K562 (cell line): ENCODE data around the gene PIK3AP1. TPM values are rescaled to one million over a fixed set of nuclear protein-coding genes. Genes with fewer than 3 reads are reported as not detected.
"Not testable (repeated sequence)": the region's sequence is repeated elsewhere in the genome, so short reads cannot be mapped to it uniquely, and the experiment has no call there.

Source experiments
- ATAC-seq: fragments of 200-7000 bp; cut with Tn5 transposase; 3 replicates; pipeline ENCODE4 v1.9.1; 2020; ENCODE audit warnings: moderate library complexity
- BruUV-seq: library from RNA; stranded (reverse); fragments of 400-500 nt; replicated peaks from 2 replicates; lab custom pipeline; 2021; lab: Mats Ljungman, UMichigan
- CTCF ChIA-PET: fragments of 300-600 bp; formaldehyde crosslinking; extraction: SDS; loops from one replicate; lab custom pipeline; 2021; ENCODE audit warnings: low intra/inter-chr PET ratio; lab: Yijun Ruan, JAX
- POLR2A ChIA-PET: fragments of 300-600, 350-650 bp; sonication (Branson Sonifier 250); formaldehyde crosslinking; extraction: SDS; loops from one replicate; lab custom pipeline; 2021; ENCODE audit warnings: antibody characterized with exemption, inconsistent platforms; lab: Yijun Ruan, JAX
- DNase-seq, 4 experiments: peaks; one replicate each; pipeline versions ENCODE4 v3.0.0 to v3.0.0-alpha.2; 2011 to 2018; ENCODE audit warnings: low spot score in 3 of 4, mixed read lengths in 3 of 4; ENCODE audit errors: extremely low read depth in 1 of 4
- FAIRE-seq: peaks from 2 replicates; lab custom pipeline; 2011; peaks lifted over from hg19 to GRCh38; lab: Jason Lieb, UNC
- H2AFZ ChIP-seq: 2 replicates; pipeline ENCODE4 v1.6.0; 2011; ENCODE audit warnings: low read depth, low read length, control low read depth, inconsistent platforms
- H3K27ac ChIP-seq: fragments of 200-600 bp; 3 replicates; pipeline ENCODE4 v1.8.0; 2011; ENCODE audit warnings: low read depth, mild to moderate bottlenecking, control low read depth, inconsistent platforms, low read length, moderate library complexity, mixed read lengths; ENCODE audit errors: extremely low read depth
- H3K27me3 ChIP-seq, 2 experiments: fragments of 300-600 bp in 1 of 2; 2 replicates in 1 of 2; 3 replicates in 1 of 2; pipeline versions ENCODE4 v1.6.0 to v1.8.0; 2011; ENCODE audit warnings: inconsistent platforms in 2 of 2, low read length in 2 of 2, mild to moderate bottlenecking in 1 of 2, mixed read lengths in 1 of 2, moderate library complexity in 1 of 2; ENCODE audit not compliant: control insufficient read depth in 2 of 2, insufficient read depth in 2 of 2
- H3K36me3 ChIP-seq: fragments of 300-600 bp; 3 replicates; pipeline ENCODE4 v1.8.0; 2011; ENCODE audit warnings: mild to moderate bottlenecking, low read length, inconsistent platforms; ENCODE audit not compliant: control insufficient read depth, insufficient read depth
- H3K4me1 ChIP-seq, 2 experiments: fragments of 200-600 bp in 1 of 2; replicated peaks in 1 of 2; 2 replicates in 1 of 2; 3 replicates in 1 of 2; pipeline versions ENCODE4 v1.5.1 to v1.8.0; 2011; ENCODE audit warnings: inconsistent platforms in 2 of 2, low read length in 2 of 2, mild to moderate bottlenecking in 1 of 2, mixed read lengths in 1 of 2, moderate library complexity in 1 of 2; ENCODE audit not compliant: control insufficient read depth in 2 of 2, insufficient read depth in 2 of 2
- H3K4me2 ChIP-seq: 2 replicates; pipeline ENCODE4 v1.6.1; 2011; ENCODE audit warnings: low read length, control low read depth, inconsistent platforms, mixed read lengths; ENCODE audit not compliant: insufficient read depth
- H3K4me3 ChIP-seq: fragments of 200-600 bp; sonication (generic), shearing (Covaris generic); 2 replicates; pipeline ENCODE4 v1.5.1; 2016; ENCODE audit warnings: control low read depth, inconsistent platforms
- H3K79me2 ChIP-seq: fragments of 200-600 bp; 3 replicates; pipeline ENCODE4 v1.8.0; 2011; ENCODE audit warnings: low read length, inconsistent platforms; ENCODE audit not compliant: control insufficient read depth, insufficient read depth
- H3K9ac ChIP-seq, 2 experiments: 2 replicates each; pipeline versions ENCODE4 v1.6.0 to v1.6.1; 2011; ENCODE audit warnings: low read depth in 2 of 2, low read length in 2 of 2, control low read depth in 1 of 2, inconsistent platforms in 1 of 2, mild to moderate bottlenecking in 1 of 2, mixed read lengths in 1 of 2; ENCODE audit not compliant: insufficient read depth in 1 of 2
- H3K9me1 ChIP-seq: one replicate; pipeline ENCODE4 v1.6.0; 2011; ENCODE audit warnings: inconsistent platforms, mild to moderate bottlenecking, low read length, moderate library complexity; ENCODE audit not compliant: control insufficient read depth, insufficient read depth
- H3K9me3 ChIP-seq: replicated peaks from 2 replicates; pipeline ENCODE4 v1.5.1; 2011; ENCODE audit warnings: low read depth, low read length, inconsistent platforms; ENCODE audit not compliant: control insufficient read depth, insufficient read depth
- H4K20me1 ChIP-seq: replicated peaks from 2 replicates; pipeline ENCODE4 v1.6.1; 2011; ENCODE audit warnings: low read length, inconsistent platforms, mixed read lengths; ENCODE audit not compliant: control insufficient read depth, insufficient read depth
- ATF3 ChIP-seq, 2 experiments: fragments of 450-650 bp in 1 of 2; sonication (generic) in 1 of 2; formaldehyde crosslinking in 1 of 2; IDR thresholded peaks in 1 of 2; conservative IDR thresholded peaks in 1 of 2; 2 replicates each; pipeline versions ENCODE4 v1.6.1 to v1.8.1; 2016 to 2023; ENCODE audit warnings: mild to moderate bottlenecking in 2 of 2, moderate library complexity in 2 of 2, inconsistent platforms in 1 of 2, missing genetic modification reagents in 1 of 2
- WGBS: fragments of 100-300 bp; shearing (Covaris generic); methylation state at CpG from one replicate; pipeline ENCODE4 v1.1.6; 2016; ENCODE audit warnings: low coverage, mixed read lengths; ENCODE audit not compliant: insufficient coverage; ENCODE audit errors: missing lambda C conversion rate; 5-methylcytosine and 5-hydroxymethylcytosine counted together
- in situ Hi-C: fragments of 300-500 bp; cut with MboI; formaldehyde crosslinking; loops from 4 replicates; pipeline ENCODE4 v1.15.0; 2018; ENCODE audit warnings: inconsistent platforms, mixed read lengths
- intact Hi-C: fragments of 100-400 bp; cut with micrococcal nuclease; formaldehyde crosslinking; loops from 2 replicates; pipeline ENCODE4 v1.14.2; 2022
- polyA plus RNA-seq, 8 experiments: library from polyadenylated mRNA; depleted of rRNA in 4 of 8; stranded (reverse) in 5 of 8; unstranded in 3 of 8; fragments of >200 nt; fragmentation: Nextera tagmentation in 2 of 8; fragmentation: Illumina TruSeq in 1 of 8; extraction: Ambion mirVana in 2 of 8; extraction: Trizol in 1 of 8; gene quantifications; 2 replicates each; pipeline versions ENCODE4 v1.2.1 to v1.2.3, GENCODE V29; 2011 to 2014; ENCODE audit warnings: inconsistent platforms in 1 of 8, missing spikeins in 1 of 8
- total RNA-seq, 7 experiments: library from RNA; depleted of rRNA in 6 of 7; stranded (reverse); fragments of >200 nt in 6 of 7; fragmentation: Illumina TruSeq in 2 of 7; extraction: Trizol in 2 of 7; gene quantifications; 2 replicates each; pipeline versions ENCODE4 v1.2.1 to v1.2.3, GENCODE V29; 2011 to 2021; ENCODE audit warnings: low replicate concordance in 1 of 7

Gene PIK3AP1
- total and polyA plus RNA-seq, 9 of the 15 experiments (the other 6 are each of a cell fraction or from before 2014, with no cell fraction given): 0.20 to 2.4 (median 1.4) TPM

DNA sequence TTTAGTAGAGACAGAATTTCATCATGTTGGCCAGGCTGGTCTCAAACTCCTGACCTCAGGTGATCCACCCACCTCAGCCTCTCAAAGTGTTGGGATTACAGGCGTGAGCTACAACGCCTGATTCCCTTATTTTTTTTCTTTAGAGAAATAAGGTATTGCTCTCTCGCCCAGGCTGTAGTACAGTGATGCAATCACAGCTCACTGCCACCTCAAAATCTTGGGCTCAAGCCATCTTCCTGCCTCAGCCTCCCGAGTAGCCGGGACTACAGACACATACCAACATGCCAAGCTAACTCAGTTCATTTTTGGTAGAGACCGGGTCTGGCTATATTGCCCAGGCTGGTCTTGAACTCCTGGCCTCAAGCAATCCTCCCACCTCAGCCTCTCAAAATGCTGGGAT lies 21.2 kb upstream of the PIK3AP1 start:
- CTCF ChIA-PET, H3K79me2 ChIP-seq: not testable (repeated sequence)

More for the DNA sequence above, 21.2 kb upstream of the PIK3AP1 start:
- H3K27me3 ChIP-seq; H3K9ac ChIP-seq; ATAC-seq; H2AFZ ChIP-seq; TF ChIP-seq ATF3 (CRISPR knock-in tag; conservative IDR thresholded peaks at IDR 0.05): not testable (repeated sequence)
- intact Hi-C loops: loop anchor here (5.0 to 10.0 kb wide), 2 partner anchors 79 to 367 kb away; no protein-coding TSS in a partner anchor
- TF ChIP-seq ATF3 (IDR thresholded peaks at IDR 0.05): peak; percentile 41; the same call in 1 of the 2 replicates
- TF ChIP-seq, all 486 proteins: peak for 1; not testable (repeated sequence) for 485
- POLR2A ChIA-PET: interaction anchor here (0.6 to 0.9 kb wide), 3 partner anchors 23 to 1282 kb away, joined by 3 to 5 read pairs (median 4); no protein-coding TSS in a partner anchor
- not testable (repeated sequence) for H3K4me1 ChIP-seq, H3K4me2 ChIP-seq, H3K9me1 ChIP-seq, DNase-seq, H3K9me3 ChIP-seq, FAIRE-seq, BruUV-seq, H3K36me3 ChIP-seq, H3K27ac ChIP-seq, H4K20me1 ChIP-seq, H3K4me3 ChIP-seq
- 20% methylated on average over 6 of the region's 6 CpGs for WGBS
- in situ Hi-C loops: loop anchor here (5.0 kb wide), 1 partner anchor 99 kb away; no protein-coding TSS in a partner anchor
